IPS-15b (cell line): ENCODE measurements around the gene KRTAP4-2.
"Not testable (repeated sequence)": the region's sequence is repeated elsewhere in the genome, so short reads cannot be mapped to it uniquely, and the experiment has no call there.

ENCODE experiments used
- H3K27me3 ChIP-seq: one replicate; pipeline ENCODE4 v1.6.1; 2013; ENCODE audit warnings: low read length; ENCODE audit not compliant: control insufficient read depth, insufficient read depth
- H3K36me3 ChIP-seq: one replicate; pipeline ENCODE4 v1.6.1; 2013; ENCODE audit warnings: low read length; ENCODE audit not compliant: control insufficient read depth, insufficient read depth
- H3K4me1 ChIP-seq: one replicate; pipeline ENCODE4 v1.6.1; 2013; ENCODE audit warnings: mild to moderate bottlenecking, low read length; ENCODE audit not compliant: control insufficient read depth, insufficient read depth
- H3K4me3 ChIP-seq: one replicate; pipeline ENCODE4 v1.5.1; 2013; ENCODE audit warnings: low read depth, low read length
- H3K9ac ChIP-seq: one replicate; pipeline ENCODE4 v1.6.1; 2013; ENCODE audit warnings: low read depth, mild to moderate bottlenecking, low read length
- H3K9me3 ChIP-seq: one replicate; pipeline ENCODE4 v1.6.1; 2013; ENCODE audit warnings: mild to moderate bottlenecking, low read length; ENCODE audit not compliant: control insufficient read depth, insufficient read depth

Gene KRTAP4-2

GRCh38 chr17:41153856-41154255 is 24.2 kb downstream of the KRTAP4-2 start:
- H3K36me3 ChIP-seq = no peaks in the 10 kb centered on the region
- H3K27me3 ChIP-seq = no peaks in the 10 kb centered on the region
- no peak overlapping the region for H3K9ac ChIP-seq
- H3K4me1 ChIP-seq = no peaks in the 10 kb centered on the region
- H3K4me3 ChIP-seq = no peak overlapping the region
- H3K9me3 ChIP-seq = no peaks in the 10 kb centered on the region

- H3K9ac ChIP-seq = no peak overlapping the region
- H3K36me3 ChIP-seq = no peaks in the 10 kb centered on the region
- no peaks in the 10 kb centered on the region for H3K9me3 ChIP-seq
- no peaks in the 10 kb centered on the region for H3K4me1 ChIP-seq
- H3K4me3 ChIP-seq = no peak overlapping the region
- H3K27me3 ChIP-seq = no peaks in the 10 kb centered on the region
These were observed 26.5 kb downstream of the KRTAP4-2 start for GRCh38 chr17:41151525-41151924.

- no peak overlapping the region for H3K4me3 ChIP-seq
- no peaks in the 10 kb centered on the region for H3K27me3 ChIP-seq
- H3K36me3 ChIP-seq = no peaks in the 10 kb centered on the region
- H3K4me1 ChIP-seq = no peaks in the 10 kb centered on the region
- H3K9ac ChIP-seq = no peak overlapping the region
- H3K9me3 ChIP-seq = no peaks in the 10 kb centered on the region
These were observed 28.0 kb downstream of the KRTAP4-2 start for GRCh38 chr17:41150026-41150425.

- no peaks in the 10 kb centered on the region for H3K36me3 ChIP-seq
- no peaks in the 10 kb centered on the region for H3K27me3 ChIP-seq
- H3K4me1 ChIP-seq = no peaks in the 10 kb centered on the region
- H3K9me3 ChIP-seq = no peaks in the 10 kb centered on the region
- H3K9ac ChIP-seq = no peak within 1 kb of the TSS
- H3K4me3 ChIP-seq = no peak within 1 kb of the TSS
These were observed 28.4 kb downstream of the KRTAP4-2 start, which contains the start of gene KRTAP4-5 for GRCh38 chr17:41149652-41149985. KRTAP4-5 (minus strand) TSS chr17:41149825; CDS start chr17:41149767, 58 bp downstream.

GRCh38 chr17:41148971-41149651 is 28.9 kb downstream of the KRTAP4-2 start:
- not testable (repeated sequence) for H3K27me3 ChIP-seq, H3K4me1 ChIP-seq, H3K9me3 ChIP-seq, H3K36me3 ChIP-seq, H3K4me3 ChIP-seq, H3K9ac ChIP-seq

- Histone ChIP-seq H3K27me3 (no peaks in the 10 kb centered on the region), H3K4me3 (no peak overlapping the region), H3K9me3 (no peaks in the 10 kb centered on the region), H3K4me1 (no peaks in the 10 kb centered on the region), H3K36me3 (no peaks in the 10 kb centered on the region), H3K9ac (no peak overlapping the region)
These were observed 30.4 kb downstream of the KRTAP4-2 start for GRCh38 chr17:41147531-41148204.

- Histone ChIP-seq H3K4me3 (no peak overlapping the region), H3K27me3 (no peaks in the 10 kb centered on the region), H3K4me1 (no peaks in the 10 kb centered on the region), H3K9me3 (no peaks in the 10 kb centered on the region), H3K36me3 (no peaks in the 10 kb centered on the region), H3K9ac (no peak overlapping the region)
These were observed 32.8 kb downstream of the KRTAP4-2 start for GRCh38 chr17:41145261-41145660.

- no peaks in the 10 kb centered on the region for H3K36me3 ChIP-seq
- no peaks in the 10 kb centered on the region for H3K9me3 ChIP-seq
- no peaks in the 10 kb centered on the region for H3K4me1 ChIP-seq
- no peak overlapping the region for H3K4me3 ChIP-seq
- no peak overlapping the region for H3K9ac ChIP-seq
- no peaks in the 10 kb centered on the region for H3K27me3 ChIP-seq
These were observed 33.2 kb downstream of the KRTAP4-2 start for GRCh38 chr17:41144846-41145245.

- Histone ChIP-seq H3K9me3 (no peaks in the 10 kb centered on the region), H3K4me3 (no peak overlapping the region), H3K4me1 (no peaks in the 10 kb centered on the region), H3K36me3 (no peaks in the 10 kb centered on the region), H3K9ac (no peak overlapping the region), H3K27me3 (no peaks in the 10 kb centered on the region)
These were observed 36.7 kb downstream of the KRTAP4-2 start for GRCh38 chr17:41141361-41141760.

- H3K4me3 ChIP-seq = no peak within 1 kb of the TSS
- no peaks in the 10 kb centered on the region for H3K9me3 ChIP-seq
- H3K36me3 ChIP-seq = no peaks in the 10 kb centered on the region
- H3K9ac ChIP-seq = no peak within 1 kb of the TSS
- no peaks in the 10 kb centered on the region for H3K27me3 ChIP-seq
- H3K4me1 ChIP-seq = no peaks in the 10 kb centered on the region
These were observed 37.5 kb downstream of the KRTAP4-2 start, which contains the start of gene KRTAP4-6 for GRCh38 chr17:41140360-41141131. KRTAP4-6 (minus strand) TSS chr17:41140544; CDS start chr17:41140487, 57 bp downstream.

- H3K9me3 ChIP-seq, H3K27me3 ChIP-seq, H3K9ac ChIP-seq, H3K4me1 ChIP-seq, H3K4me3 ChIP-seq, H3K36me3 ChIP-seq: not testable (repeated sequence)
These were observed 38.2 kb downstream of the KRTAP4-2 start for GRCh38 chr17:41139865-41140264.
